Liver (tissue), 9 donors: ENCODE data around the gene FAM174A. TPM values are rescaled to one million over a fixed set of nuclear protein-coding genes. Genes with fewer than 3 reads are reported as not detected.

Experiments
- DNase-seq: peaks from one replicate; pipeline ENCODE4 v3.0.0-alpha.2; 2017; ENCODE audit warnings: low spot score
- H3K27ac ChIP-seq, 2 donors: one replicate each; pipeline ENCODE4 v1.7.0; 2013; ENCODE audit warnings: inconsistent platforms in 2 of 2, low read length in 2 of 2, control low read depth in 1 of 2, low read depth in 1 of 2, mild to moderate bottlenecking in 1 of 2
- H3K27me3 ChIP-seq, 4 donors: one replicate each; pipeline versions ENCODE4 v1.6.1 to v1.7.0; 2013; ENCODE audit warnings: low read length in 3 of 4, inconsistent platforms in 1 of 4, mild to moderate bottlenecking in 1 of 4, moderate library complexity in 1 of 4; ENCODE audit not compliant: control insufficient read depth in 4 of 4, insufficient read depth in 4 of 4
- H3K36me3 ChIP-seq, 4 donors: one replicate each; pipeline versions ENCODE4 v1.6.1 to v1.7.0; 2013; ENCODE audit warnings: low read length in 3 of 4, mild to moderate bottlenecking in 3 of 4, low read depth in 1 of 4, moderate library complexity in 1 of 4; ENCODE audit not compliant: control insufficient read depth in 4 of 4, insufficient read depth in 3 of 4
- H3K4me1 ChIP-seq, 4 donors: one replicate each; pipeline versions ENCODE4 v1.6.1 to v1.7.0; 2013; ENCODE audit warnings: low read length in 3 of 4, mild to moderate bottlenecking in 3 of 4, moderate library complexity in 1 of 4; ENCODE audit not compliant: control insufficient read depth in 4 of 4, insufficient read depth in 4 of 4
- H3K4me3 ChIP-seq, 3 donors: one replicate each; pipeline versions ENCODE4 v1.6.1 to v1.7.0; 2013; ENCODE audit warnings: low read length in 3 of 3, control low read depth in 1 of 3, low read depth in 1 of 3, mild to moderate bottlenecking in 1 of 3
- H3K9ac ChIP-seq, 2 donors: one replicate each; pipeline ENCODE4 v1.7.0; 2013; ENCODE audit warnings: low read length in 2 of 2, mild to moderate bottlenecking in 2 of 2, moderate library complexity in 2 of 2, control low read depth in 1 of 2, low read depth in 1 of 2
- H3K9me3 ChIP-seq, 4 donors: one replicate each; pipeline versions ENCODE4 v1.6.1 to v1.7.0; 2013; ENCODE audit warnings: low read length in 3 of 4; ENCODE audit not compliant: control insufficient read depth in 4 of 4
- ATF3 ChIP-seq: IDR thresholded peaks from 2 replicates; pipeline ENCODE4 v1.6.1; 2016; ENCODE audit warnings: antibody characterized with exemption
- CTCF ChIP-seq: fragments of 150-350 bp; IDR thresholded peaks from 2 replicates; pipeline ENCODE4 v1.5.1; 2017; ENCODE audit warnings: improper control_type of control experiment, low read depth, low read length; ENCODE audit not compliant: missing input control
- EGR1 ChIP-seq, 2 donors: IDR thresholded peaks; 2 replicates each; pipeline ENCODE4 v1.6.1; 2016 to 2018; ENCODE audit warnings: antibody characterized with exemption in 2 of 2, low read depth in 2 of 2
- FOXA1 ChIP-seq: IDR thresholded peaks from 2 replicates; pipeline ENCODE4 v1.6.1; 2016; ENCODE audit warnings: antibody characterized with exemption
- FOXA2 ChIP-seq: IDR thresholded peaks from 2 replicates; pipeline ENCODE4 v1.6.1; 2016; ENCODE audit warnings: antibody characterized with exemption
- GABPA ChIP-seq, 2 donors: IDR thresholded peaks in 1 of 2; conservative IDR thresholded peaks in 1 of 2; 2 replicates each; pipeline ENCODE4 v1.6.1; 2016; ENCODE audit warnings: antibody characterized with exemption in 2 of 2, mild to moderate bottlenecking in 1 of 2, moderate library complexity in 1 of 2
- HNF4A ChIP-seq, 2 donors: conservative IDR thresholded peaks; 2 replicates each; pipeline ENCODE4 v1.6.1; 2016; ENCODE audit warnings: antibody characterized with exemption in 2 of 2, mild to moderate bottlenecking in 2 of 2
- HNF4G ChIP-seq: IDR thresholded peaks from 2 replicates; pipeline ENCODE4 v1.6.1; 2016; ENCODE audit warnings: antibody characterized with exemption
- JUND ChIP-seq, 2 donors: IDR thresholded peaks; 2 replicates each; pipeline ENCODE4 v1.6.1; 2016; ENCODE audit warnings: antibody characterized with exemption in 2 of 2
- MAX ChIP-seq: IDR thresholded peaks from 2 replicates; pipeline ENCODE4 v1.6.1; 2016; ENCODE audit warnings: antibody characterized with exemption
- NR2F2 ChIP-seq: IDR thresholded peaks from 2 replicates; pipeline ENCODE4 v1.6.1; 2016; ENCODE audit warnings: antibody characterized with exemption
- RAD21 ChIP-seq, 2 donors: IDR thresholded peaks; 2 replicates each; pipeline ENCODE4 v1.6.1; 2016; ENCODE audit warnings: antibody characterized with exemption in 2 of 2, mild to moderate bottlenecking in 2 of 2
- RXRA ChIP-seq, 2 donors: IDR thresholded peaks; 2 replicates each; pipeline ENCODE4 v1.6.1; 2017 to 2018; ENCODE audit warnings: antibody characterized with exemption in 2 of 2, mild to moderate bottlenecking in 1 of 2
- SP1 ChIP-seq: IDR thresholded peaks from 2 replicates; pipeline ENCODE4 v1.6.1; 2018; ENCODE audit warnings: antibody characterized with exemption, mild to moderate bottlenecking
- TAF1 ChIP-seq: conservative IDR thresholded peaks from 2 replicates; pipeline ENCODE4 v1.6.1; 2016; ENCODE audit warnings: antibody characterized with exemption, mild to moderate bottlenecking
- YY1 ChIP-seq: IDR thresholded peaks from 2 replicates; pipeline ENCODE4 v1.6.1; 2016; ENCODE audit warnings: antibody characterized with exemption, mild to moderate bottlenecking
- ZBTB33 ChIP-seq: IDR thresholded peaks from 2 replicates; pipeline ENCODE4 v1.6.1; 2016; ENCODE audit warnings: antibody characterized with exemption
- whole genome bisulfite sequencing: extraction: QIAGEN DNeasy Blood & Tissue Kit; methylation state at CpG from one replicate; pipeline ENCODE4 v1.1.7; 2013; 5-methylcytosine and 5-hydroxymethylcytosine counted together
- polyA plus RNA-seq, 2 donors: library from polyadenylated mRNA; stranded (reverse) in 1 of 2; unstranded in 1 of 2; fragments of 200-250 nt in 1 of 2; fragments of >200 nt in 1 of 2; fragmentation: Nextera tagmentation in 1 of 2; extraction: Ambion mirVana in 1 of 2; gene quantifications; one replicate each; pipeline versions ENCODE4 v1.2.1 to v1.2.3, GENCODE V29; 2013 to 2015
- total RNA-seq, 2 donors: library from RNA; depleted of rRNA; stranded (reverse); fragments of >200 nt; gene quantifications; one replicate each; pipeline ENCODE4 v1.2.3, GENCODE V29; 2014
- TF ChIP-seq, protein P1 (sequence below): IDR thresholded peaks from 2 replicates; pipeline ENCODE4 v1.6.1; 2016; ENCODE audit warnings: antibody characterized with exemption, mild to moderate bottlenecking
- donor health status: healthy.
- donor health status: healthy.
- donor health status: healthy.
- donor health status: healthy.
- donor health status: healthy.

FAM174A gene
- total and polyA plus RNA-seq, 4 donors: 8.4 to 20.4 (median 15.9) TPM

- TF ChIP-seq HNF4A (conservative IDR thresholded peaks at IDR 0.05) (no peak), JUND (IDR thresholded peaks at IDR 0.05) (no peak), HNF4G (no peak), RXRA (IDR thresholded peaks at IDR 0.05) (no peak), FOXA1 (no peak), YY1 (no peak), ATF3 (no peak), TAF1 (no peak), RAD21 (IDR thresholded peaks at IDR 0.05) (no peak), CTCF (no peak), NR2F2 (no peak), EGR1 (IDR thresholded peaks at IDR 0.05; ENCODE audit: low read depth in 2 of 2) (no peak), ZBTB33 (no peak)
- no peak overlapping the region for H3K27ac ChIP-seq
- H3K4me1 ChIP-seq: no peaks in the 10 kb centered on the region
- H3K36me3 ChIP-seq: no peaks in the 10 kb centered on the region
- H3K4me3 ChIP-seq: no peak overlapping the region
- H3K9ac ChIP-seq: no peak overlapping the region
- DNase-seq: no peak
- no peaks in the 10 kb centered on the region for H3K27me3 ChIP-seq
- WGBS: 96% methylated on average over 1 of the region's 1 CpG
- no peaks in the 10 kb centered on the region for H3K9me3 ChIP-seq
Observed at GRCh38 chr5:100546001-100546400, 10.8 kb downstream of the FAM174A start.

DNA sequence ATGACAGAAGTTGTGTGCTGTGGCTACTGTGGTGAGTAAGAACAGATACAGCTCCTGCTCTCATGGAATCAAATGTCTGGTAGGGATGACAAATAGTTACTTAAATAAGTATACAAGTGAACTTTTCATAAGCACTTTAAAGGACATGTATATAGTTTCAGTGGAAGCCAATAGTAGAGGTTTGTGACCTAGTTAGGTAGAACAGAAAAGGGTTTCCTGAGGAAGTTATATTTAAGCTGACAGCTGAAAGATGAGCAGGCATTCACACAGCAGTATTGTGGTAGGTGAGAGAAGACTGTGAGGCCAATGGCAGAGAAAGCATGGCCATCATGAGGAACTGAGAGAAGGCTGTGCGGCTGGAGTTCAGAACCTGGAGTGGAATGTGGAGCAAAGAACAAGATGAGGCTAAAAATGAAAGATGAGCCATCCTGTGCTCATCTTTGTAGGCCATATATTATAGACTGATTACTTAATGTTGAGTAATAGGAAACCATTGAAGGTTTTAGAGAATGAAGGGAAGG is 15.4 kb downstream of the FAM174A start:
- H3K36me3 ChIP-seq: no peaks in the 10 kb centered on the region
- 95% methylated on average over 1 of the region's 1 CpG for WGBS
- H3K27me3 ChIP-seq: no peaks in the 10 kb centered on the region
- H3K27ac ChIP-seq: no peak overlapping the region
- DNase-seq: no peak
- no peak overlapping the region for H3K9ac ChIP-seq
- no peaks in the 10 kb centered on the region for H3K9me3 ChIP-seq
- no peak for TF ChIP-seq JUND (IDR thresholded peaks at IDR 0.05)
- no peak for TF ChIP-seq FOXA1
- TF ChIP-seq RXRA (IDR thresholded peaks at IDR 0.05): no peak
- no peak for TF ChIP-seq TAF1
- no peak for TF ChIP-seq HNF4A (conservative IDR thresholded peaks at IDR 0.05)
- TF ChIP-seq MAX: no peak
- TF ChIP-seq EGR1 (IDR thresholded peaks at IDR 0.05; ENCODE audit: low read depth in 2 of 2): no peak
- TF ChIP-seq GABPA (IDR thresholded peaks at IDR 0.05 in 1 of 2, conservative IDR thresholded peaks at IDR 0.05 in 1 of 2): no peak
- TF ChIP-seq CTCF: no peak
- no peak for TF ChIP-seq RAD21 (IDR thresholded peaks at IDR 0.05)
- TF ChIP-seq ZBTB33: no peak
- TF ChIP-seq HNF4G: no peak
- TF ChIP-seq SP1: no peak
- TF ChIP-seq, protein P1, sequence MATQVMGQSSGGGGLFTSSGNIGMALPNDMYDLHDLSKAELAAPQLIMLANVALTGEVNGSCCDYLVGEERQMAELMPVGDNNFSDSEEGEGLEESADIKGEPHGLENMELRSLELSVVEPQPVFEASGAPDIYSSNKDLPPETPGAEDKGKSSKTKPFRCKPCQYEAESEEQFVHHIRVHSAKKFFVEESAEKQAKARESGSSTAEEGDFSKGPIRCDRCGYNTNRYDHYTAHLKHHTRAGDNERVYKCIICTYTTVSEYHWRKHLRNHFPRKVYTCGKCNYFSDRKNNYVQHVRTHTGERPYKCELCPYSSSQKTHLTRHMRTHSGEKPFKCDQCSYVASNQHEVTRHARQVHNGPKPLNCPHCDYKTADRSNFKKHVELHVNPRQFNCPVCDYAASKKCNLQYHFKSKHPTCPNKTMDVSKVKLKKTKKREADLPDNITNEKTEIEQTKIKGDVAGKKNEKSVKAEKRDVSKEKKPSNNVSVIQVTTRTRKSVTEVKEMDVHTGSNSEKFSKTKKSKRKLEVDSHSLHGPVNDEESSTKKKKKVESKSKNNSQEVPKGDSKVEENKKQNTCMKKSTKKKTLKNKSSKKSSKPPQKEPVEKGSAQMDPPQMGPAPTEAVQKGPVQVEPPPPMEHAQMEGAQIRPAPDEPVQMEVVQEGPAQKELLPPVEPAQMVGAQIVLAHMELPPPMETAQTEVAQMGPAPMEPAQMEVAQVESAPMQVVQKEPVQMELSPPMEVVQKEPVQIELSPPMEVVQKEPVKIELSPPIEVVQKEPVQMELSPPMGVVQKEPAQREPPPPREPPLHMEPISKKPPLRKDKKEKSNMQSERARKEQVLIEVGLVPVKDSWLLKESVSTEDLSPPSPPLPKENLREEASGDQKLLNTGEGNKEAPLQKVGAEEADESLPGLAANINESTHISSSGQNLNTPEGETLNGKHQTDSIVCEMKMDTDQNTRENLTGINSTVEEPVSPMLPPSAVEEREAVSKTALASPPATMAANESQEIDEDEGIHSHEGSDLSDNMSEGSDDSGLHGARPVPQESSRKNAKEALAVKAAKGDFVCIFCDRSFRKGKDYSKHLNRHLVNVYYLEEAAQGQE: no peak
- no peak for TF ChIP-seq YY1
- TF ChIP-seq ATF3: no peak
- no peak for TF ChIP-seq FOXA2
- no peak for TF ChIP-seq NR2F2
- H3K4me1 ChIP-seq: no peaks in the 10 kb centered on the region
- H3K4me3 ChIP-seq: no peak overlapping the region
